ENCODE data around the gene ABHD12.

The ABHD12 gene

GRCh38 chr20:25289886-25290597 is 100.6 kb downstream of the ABHD12 start:
- DNase-seq (ENCODE audit: low read depth): no peak

DNA sequence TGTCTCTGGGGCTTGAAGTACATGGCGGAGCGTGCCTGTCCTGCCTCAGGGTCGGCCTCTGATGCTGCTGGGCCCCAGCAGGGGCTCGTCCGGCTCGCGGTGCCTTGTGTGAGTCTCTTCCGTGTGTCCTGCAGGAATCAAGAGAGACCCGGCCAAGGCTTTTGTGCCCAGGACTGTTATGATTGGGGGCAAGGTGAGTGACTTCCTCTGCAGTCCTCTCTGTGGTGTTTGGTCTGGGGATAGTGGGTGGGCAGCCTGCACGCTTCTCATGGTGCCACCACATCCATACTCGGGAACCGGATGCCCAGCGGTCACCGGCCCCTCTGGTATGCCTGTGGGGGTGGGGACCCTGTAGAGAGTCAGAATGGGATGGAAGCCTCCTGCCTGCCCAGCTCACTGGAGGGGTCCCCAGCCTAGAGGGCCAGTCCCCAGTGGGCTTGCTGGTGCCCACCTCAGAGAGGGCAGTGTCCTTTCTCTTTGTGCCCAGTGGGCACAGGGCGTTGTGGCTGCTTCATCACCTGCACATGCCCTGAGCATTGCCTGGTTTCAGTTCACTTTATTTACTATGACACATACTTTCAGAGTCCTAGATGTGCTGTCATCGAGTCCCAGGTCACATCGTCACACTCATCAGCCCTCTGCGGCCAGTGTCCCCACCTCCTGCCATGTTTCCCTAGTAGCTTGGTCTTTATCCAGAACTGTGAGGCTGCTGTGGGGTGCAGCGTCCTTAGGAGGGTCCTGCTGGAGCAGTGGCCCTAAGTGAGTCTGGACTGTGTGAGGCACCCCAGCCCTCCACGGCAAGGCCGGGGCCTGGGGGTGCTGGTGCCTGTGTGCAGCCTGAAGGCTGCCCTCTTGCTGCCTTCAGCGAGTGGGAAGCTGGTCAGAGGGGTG is 102.1 kb downstream of the ABHD12 start:
- DNase-seq (ENCODE audit: low read depth): no peak

- DNase-seq (ENCODE audit: low read depth): no peak
Observed at GRCh38 chr20:25287631-25288290, 102.9 kb downstream of the ABHD12 start.

DNA sequence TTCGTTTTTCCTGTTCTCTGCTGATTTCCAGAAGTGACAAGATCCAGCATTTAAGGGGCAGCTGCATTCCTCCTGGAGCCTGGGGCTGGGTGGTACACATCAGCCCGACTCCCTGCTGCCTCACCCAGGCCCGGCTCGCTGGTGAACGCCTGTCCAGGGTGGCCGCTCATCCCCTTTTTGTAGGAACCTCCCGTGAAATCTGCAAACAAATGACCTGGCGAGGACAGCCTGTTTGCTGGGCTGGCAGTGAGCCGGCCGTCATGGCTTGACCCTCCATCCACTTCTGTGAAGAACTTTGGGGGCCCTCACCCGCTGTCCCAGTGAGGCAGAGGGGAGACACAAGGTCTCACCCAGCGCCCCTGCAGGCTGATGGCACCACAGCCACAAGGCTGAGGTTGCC is 103.7 kb downstream of the ABHD12 start:
- no peak for DNase-seq (ENCODE audit: low read depth)

DNA sequence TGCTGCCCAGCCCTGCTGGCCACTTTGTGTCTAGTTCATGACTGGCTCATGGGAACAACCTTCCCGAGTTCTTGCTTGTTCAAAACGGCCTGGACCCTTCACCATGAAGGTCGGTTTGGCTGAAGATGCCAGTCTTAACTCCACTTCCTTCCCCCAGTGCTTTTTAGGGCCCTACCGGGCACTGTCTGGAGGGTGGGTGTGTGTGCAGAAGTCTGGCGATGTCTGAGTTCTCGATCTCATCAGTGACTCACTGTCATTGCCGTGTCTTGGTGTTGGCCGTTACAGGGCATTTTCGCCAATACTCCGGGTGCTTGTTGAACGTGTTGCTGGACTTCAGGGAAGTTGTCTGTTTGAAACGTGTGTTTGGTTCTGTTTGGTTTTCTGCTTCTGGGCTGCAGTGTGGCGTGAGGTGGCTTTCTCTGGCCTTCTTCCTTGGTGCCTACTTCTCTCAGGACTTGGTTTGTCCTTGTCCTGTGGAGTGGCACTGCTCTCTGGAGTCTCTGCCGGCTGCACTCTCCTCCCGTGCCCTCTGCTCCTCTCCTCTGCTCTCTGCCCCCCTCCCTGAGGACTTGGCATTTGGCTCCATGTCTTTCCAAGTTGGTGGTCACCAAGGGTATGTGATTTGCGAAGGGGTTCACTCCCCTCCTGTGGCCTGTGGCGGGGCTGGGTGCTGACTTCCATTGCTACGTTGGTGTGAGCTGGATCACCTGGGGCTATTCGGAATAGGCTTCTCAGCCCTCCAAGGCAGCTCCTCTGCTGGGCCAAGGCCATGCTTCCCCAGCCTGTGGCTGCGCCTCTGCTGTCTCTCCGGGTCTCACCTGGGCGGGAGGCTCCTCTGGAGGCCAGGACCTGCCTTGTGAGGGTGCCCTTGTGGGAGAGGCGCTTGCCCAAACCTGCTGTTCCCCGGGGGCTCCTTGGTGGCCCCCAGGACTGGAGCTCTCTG is 104.5 kb downstream of the ABHD12 start:
- no peak for DNase-seq (ENCODE audit: low read depth)

DNA sequence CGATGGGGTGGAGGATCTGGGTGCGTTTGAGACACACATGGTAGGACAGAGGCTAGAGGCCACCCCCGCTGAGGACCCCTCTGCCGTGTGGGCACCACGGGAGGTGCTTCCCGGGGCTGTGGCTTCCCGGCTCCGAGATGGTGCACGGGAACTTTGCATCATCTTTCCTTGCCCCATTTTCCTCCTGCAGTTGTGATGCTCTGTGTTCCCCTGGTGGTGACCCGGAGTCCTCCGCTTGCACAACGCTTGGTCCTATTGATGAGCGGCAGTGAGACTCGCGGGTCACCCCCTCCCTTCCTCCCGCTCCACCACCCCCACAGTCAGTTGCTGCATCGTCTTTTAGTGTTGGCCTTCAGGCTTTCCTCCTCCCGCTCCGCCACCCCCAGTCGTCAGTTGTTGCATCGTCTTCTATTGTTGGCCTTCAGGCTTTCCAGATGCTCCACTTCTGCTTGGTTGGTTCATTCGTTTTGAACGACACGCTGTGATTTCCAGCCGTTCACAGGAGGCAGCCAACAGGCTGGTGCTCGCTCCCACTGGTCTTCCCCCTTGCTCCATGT is 105.5 kb downstream of the ABHD12 start:
- DNase-seq (ENCODE audit: low read depth): no peak

- no peak for DNase-seq (ENCODE audit: low read depth)
Observed at GRCh38 chr20:25284131-25284601, 106.5 kb downstream of the ABHD12 start.

GRCh38 chr20:25283221-25283951 is 107.2 kb downstream of the ABHD12 start:
- no peak for DNase-seq (ENCODE audit: low read depth)

DNA sequence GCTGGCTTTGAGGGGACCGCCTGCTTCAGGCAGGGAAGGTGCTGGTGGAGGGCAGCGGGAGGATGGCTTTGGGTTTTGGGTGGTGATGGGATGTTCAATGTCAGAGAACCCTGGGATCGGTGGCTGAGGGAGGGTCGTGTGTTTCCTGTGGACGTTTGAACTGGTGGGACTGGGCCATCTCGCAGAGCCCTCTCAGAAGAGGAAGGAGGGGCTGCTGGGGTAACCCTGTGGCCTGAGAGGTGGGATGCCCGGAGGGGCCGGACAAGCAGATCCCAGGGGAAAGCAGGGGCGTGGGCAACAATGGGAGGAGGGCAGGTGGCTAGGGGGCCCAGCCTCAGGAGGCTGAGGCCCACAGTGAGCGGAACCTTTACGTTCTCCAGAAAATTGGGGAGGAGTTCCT is 107.8 kb downstream of the ABHD12 start:
- DNase-seq (ENCODE audit: low read depth): no peak

DNA sequence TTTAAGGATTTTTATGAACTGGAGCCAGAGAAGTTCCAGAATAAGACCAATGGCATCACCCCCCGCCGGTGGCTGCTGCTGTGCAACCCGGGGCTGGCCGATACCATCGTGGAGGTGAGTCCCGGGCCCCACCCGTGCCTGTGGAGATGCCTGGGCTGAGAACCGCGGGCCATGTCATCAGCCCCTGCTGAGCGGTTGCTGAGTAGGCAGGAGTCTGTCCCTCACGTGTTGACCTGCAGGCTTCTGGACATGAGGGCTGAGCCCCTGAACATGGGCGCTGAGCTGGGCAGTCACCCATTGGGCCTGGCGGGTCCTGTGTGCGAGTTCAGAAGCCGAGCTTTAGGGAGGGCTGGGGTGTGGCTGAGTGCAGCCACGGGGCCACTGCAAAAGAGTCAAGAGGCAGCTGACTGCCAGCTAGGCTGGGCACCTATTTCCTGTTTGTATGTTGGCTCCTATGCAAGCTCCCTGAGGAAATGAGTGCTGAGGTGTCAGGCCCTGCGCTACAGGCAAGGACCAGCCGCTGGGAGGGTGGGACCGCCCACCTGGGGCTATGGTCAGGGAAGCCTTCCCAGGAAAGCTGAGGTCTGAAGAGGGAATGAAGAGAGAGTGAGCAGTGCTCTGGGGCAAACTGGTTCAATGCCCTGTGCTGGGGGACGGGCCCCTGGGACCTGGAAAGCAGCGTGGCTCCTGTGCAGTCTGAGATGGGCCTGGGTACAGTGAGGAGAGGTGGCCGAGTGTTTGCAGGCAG is 108.4 kb downstream of the ABHD12 start:
- no peak for DNase-seq (ENCODE audit: low read depth)

GRCh38 chr20:25281541-25281991 is 109.1 kb downstream of the ABHD12 start:
- no peak for DNase-seq (ENCODE audit: low read depth)

GRCh38 chr20:25280574-25281535 is 109.8 kb downstream of the ABHD12 start:
- no peak for DNase-seq (ENCODE audit: low read depth)

- no peak for DNase-seq (ENCODE audit: low read depth)
Observed at GRCh38 chr20:25280051-25280573, 110.5 kb downstream of the ABHD12 start.

DNA sequence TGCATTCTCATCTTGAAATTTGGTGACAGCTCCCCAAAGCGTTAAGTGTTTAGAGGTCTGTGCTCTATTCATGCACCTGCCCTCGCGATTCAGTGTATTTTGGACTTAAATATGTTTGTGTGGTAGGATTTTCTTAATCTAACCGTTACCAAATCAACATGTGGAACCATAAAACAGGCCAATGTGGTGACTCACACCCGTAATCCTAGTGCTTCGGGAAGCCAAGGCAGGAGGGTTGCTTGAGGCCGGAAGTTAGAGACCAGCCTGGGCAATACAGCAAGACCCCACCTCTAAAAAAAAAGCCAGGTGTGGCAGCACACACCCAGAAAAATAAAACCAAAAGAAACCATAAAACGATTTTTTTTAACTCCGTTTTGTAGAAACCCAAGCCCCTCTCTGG is 111.2 kb downstream of the ABHD12 start:
- DNase-seq (ENCODE audit: low read depth): no peak

- DNase-seq (ENCODE audit: low read depth): no peak
Observed at GRCh38 chr20:25278636-25279361, 111.8 kb downstream of the ABHD12 start.

GRCh38 chr20:25277941-25278521 is 112.6 kb downstream of the ABHD12 start:
- no peak for DNase-seq (ENCODE audit: low read depth)

All from stimulated activated CD8-positive, alpha-beta memory T cell treated with anti-CD3 and anti-CD28 coated beads, Interleukin-4, amount 100 ng/mL, for 24 hours (primary cell).